ENCODE measurements around the gene SECTM1. TPM values are rescaled to one million over a fixed set of nuclear protein-coding genes. Genes with fewer than 3 reads are reported as not detected.

SECTM1 gene
- total RNA-seq, 2 donors from 2014 or later = 3.1 to 7.7 TPM

GRCh38 chr17:82353484-82353883, 19.9 kb upstream of the SECTM1 start:
- Histone ChIP-seq H3K4me1 (no peaks in the 10 kb centered on the region), H3K27ac (no peak overlapping the region), H3K27me3 (no peaks in the 10 kb centered on the region), H3K9me3 (no peaks in the 10 kb centered on the region), H3K4me3 (no peak overlapping the region), H3K36me3 (no peaks in the 10 kb centered on the region)
- no peak for DNase-seq (ENCODE audit: low spot score)
- TF ChIP-seq CTCF (IDR thresholded peaks at IDR 0.05) = no peak

GRCh38 chr17:82351713-82352488, 18.3 kb upstream of the SECTM1 start:
- H3K4me1 ChIP-seq = no peaks in the 10 kb centered on the region
- no peaks in the 10 kb centered on the region for H3K36me3 ChIP-seq
- no peaks in the 10 kb centered on the region for H3K27me3 ChIP-seq
- H3K4me3 ChIP-seq = no peak overlapping the region
- no peaks in the 10 kb centered on the region for H3K9me3 ChIP-seq
- TF ChIP-seq CTCF (IDR thresholded peaks at IDR 0.05) = peak; percentile 95 to 99
- DNase-seq (ENCODE audit: low spot score) = peak; percentile 90
- H3K27ac ChIP-seq = no peak overlapping the region

DNA sequence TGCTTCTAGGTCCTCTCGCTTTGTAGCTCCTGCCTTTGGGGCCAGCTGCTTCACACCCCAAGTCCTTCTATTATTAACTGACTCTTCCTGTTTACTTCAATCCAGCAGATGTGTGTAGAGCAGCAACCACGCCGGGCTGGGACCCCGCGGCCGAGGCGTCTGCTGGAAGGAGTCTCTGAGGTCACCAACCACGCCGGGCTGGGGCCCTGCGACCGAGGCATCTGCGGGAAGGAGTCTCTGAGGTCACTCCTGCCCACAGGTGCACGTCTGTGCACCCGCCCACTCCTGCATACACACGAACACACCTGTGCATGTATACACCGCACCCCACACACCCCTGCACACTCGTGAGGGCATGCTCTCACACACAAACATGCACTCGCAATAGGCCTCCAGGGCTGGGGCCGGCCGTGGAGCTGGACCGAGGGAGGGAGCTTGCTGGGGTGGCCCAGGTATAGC, 17.7 kb upstream of the SECTM1 start:
- H3K4me1 ChIP-seq = no peaks in the 10 kb centered on the region
- no peak for DNase-seq (ENCODE audit: low spot score)
- no peak for TF ChIP-seq CTCF (IDR thresholded peaks at IDR 0.05)
- H3K27me3 ChIP-seq = no peaks in the 10 kb centered on the region
- no peaks in the 10 kb centered on the region for H3K9me3 ChIP-seq
- no peaks in the 10 kb centered on the region for H3K36me3 ChIP-seq
- H3K27ac ChIP-seq = no peak overlapping the region
- no peak overlapping the region for H3K4me3 ChIP-seq

- H3K27me3 ChIP-seq = no peaks in the 10 kb centered on the region
- no peak for TF ChIP-seq CTCF (IDR thresholded peaks at IDR 0.05)
- no peak for DNase-seq (ENCODE audit: low spot score)
- no peaks in the 10 kb centered on the region for H3K36me3 ChIP-seq
- no peak overlapping the region for H3K4me3 ChIP-seq
- H3K4me1 ChIP-seq = no peaks in the 10 kb centered on the region
- no peak overlapping the region for H3K27ac ChIP-seq
- no peaks in the 10 kb centered on the region for H3K9me3 ChIP-seq
Observed at GRCh38 chr17:82350182-82351030, 16.8 kb upstream of the SECTM1 start.

- Histone ChIP-seq H3K36me3 (no peaks in the 10 kb centered on the region), H3K4me3 (no peak overlapping the region), H3K27ac (no peak overlapping the region), H3K9me3 (no peaks in the 10 kb centered on the region), H3K4me1 (no peaks in the 10 kb centered on the region), H3K27me3 (no peaks in the 10 kb centered on the region)
- no peak for DNase-seq (ENCODE audit: low spot score)
- TF ChIP-seq CTCF (IDR thresholded peaks at IDR 0.05) = no peak
Observed at GRCh38 chr17:82349287-82349701, 15.7 kb upstream of the SECTM1 start.

Data from right atrium auricular region (tissue), 2 donors.